Aorta (tissue), 5 donors: ENCODE data around the gene GPX2. TPM values are rescaled to one million over a fixed set of nuclear protein-coding genes. Genes with fewer than 3 reads are reported as not detected.

Source experiments
- ATAC-seq: fragments of 200-7000 bp; cut with Tn5 transposase; one replicate; pipeline ENCODE4 v1.9.1; 2022; ENCODE audit warnings: moderate library complexity; ENCODE audit not compliant: low FRiP score
- DNase-seq, 2 donors: peaks; one replicate each; pipeline ENCODE4 v3.0.0-alpha.2; 2020
- H3K27ac ChIP-seq, 2 donors: one replicate each; pipeline ENCODE4 v1.5.1; 2013; ENCODE audit warnings: low read length in 2 of 2, mild to moderate bottlenecking in 2 of 2, moderate library complexity in 2 of 2, control low read depth in 1 of 2, inconsistent platforms in 1 of 2, low read depth in 1 of 2
- H3K27me3 ChIP-seq, 2 donors: one replicate each; pipeline ENCODE4 v1.6.1; 2013; ENCODE audit warnings: control low read depth in 1 of 2, low read length in 1 of 2, mild to moderate bottlenecking in 1 of 2, moderate library complexity in 1 of 2; ENCODE audit not compliant: insufficient read depth in 2 of 2, control insufficient read depth in 1 of 2
- H3K36me3 ChIP-seq, 2 donors: one replicate each; pipeline ENCODE4 v1.6.1; 2013; ENCODE audit warnings: control low read depth in 1 of 2, low read length in 1 of 2, mild to moderate bottlenecking in 1 of 2; ENCODE audit not compliant: insufficient read depth in 2 of 2, control insufficient read depth in 1 of 2
- H3K4me1 ChIP-seq, 2 donors: one replicate each; pipeline ENCODE4 v1.6.1; 2013; ENCODE audit warnings: low read length in 2 of 2, control low read depth in 1 of 2, mild to moderate bottlenecking in 1 of 2, moderate library complexity in 1 of 2; ENCODE audit not compliant: insufficient read depth in 2 of 2, control insufficient read depth in 1 of 2
- H3K4me3 ChIP-seq, 2 donors: one replicate each; pipeline ENCODE4 v1.5.1; 2013; ENCODE audit warnings: low read length in 2 of 2, control low read depth in 1 of 2, mild to moderate bottlenecking in 1 of 2
- H3K9me3 ChIP-seq: one replicate; pipeline ENCODE4 v1.6.1; 2013; ENCODE audit warnings: mild to moderate bottlenecking, low read length; ENCODE audit not compliant: control insufficient read depth
- WGBS, 2 donors: extraction: QIAGEN DNeasy Blood & Tissue Kit; methylation state at CpG; one replicate each; pipeline ENCODE4 v1.1.7; 2013; 5-methylcytosine and 5-hydroxymethylcytosine counted together
- intact Hi-C, 2 donors: fragments of 100-400 bp; cut with DNase I; formaldehyde crosslinking; loops; one replicate each; pipeline versions ENCODE4 v1.14.2 to v1.15.0; 2022
- polyA plus RNA-seq, 2 donors: library from polyadenylated mRNA; stranded (reverse); fragments of 200-250 nt; gene quantifications; one replicate each; pipeline ENCODE4 v1.2.3, GENCODE V29; 2013
- total RNA-seq, 2 donors: library from RNA; stranded (reverse); fragmentation: NEBNext Ultra II Directional; extraction: Animal tissue kit (Norgen Biotek cat#: 25700); gene quantifications; one replicate each; pipeline ENCODE4 v1.2.1, GENCODE V29; 2021
- donor health status: healthy with polysubstance abuse.
- donor health status: Bipolar disorder and iron deficiency.
- donor health status: DM: no; HTN: no; CAD: no.
- donor health status: DM: no; HTN: no; CAD: no.
- donor health status: DM: yes; HTN: yes; CAD: no.

Gene GPX2
- total and polyA plus RNA-seq, 4 donors: 16.8 TPM; not detected in 3

DNA sequence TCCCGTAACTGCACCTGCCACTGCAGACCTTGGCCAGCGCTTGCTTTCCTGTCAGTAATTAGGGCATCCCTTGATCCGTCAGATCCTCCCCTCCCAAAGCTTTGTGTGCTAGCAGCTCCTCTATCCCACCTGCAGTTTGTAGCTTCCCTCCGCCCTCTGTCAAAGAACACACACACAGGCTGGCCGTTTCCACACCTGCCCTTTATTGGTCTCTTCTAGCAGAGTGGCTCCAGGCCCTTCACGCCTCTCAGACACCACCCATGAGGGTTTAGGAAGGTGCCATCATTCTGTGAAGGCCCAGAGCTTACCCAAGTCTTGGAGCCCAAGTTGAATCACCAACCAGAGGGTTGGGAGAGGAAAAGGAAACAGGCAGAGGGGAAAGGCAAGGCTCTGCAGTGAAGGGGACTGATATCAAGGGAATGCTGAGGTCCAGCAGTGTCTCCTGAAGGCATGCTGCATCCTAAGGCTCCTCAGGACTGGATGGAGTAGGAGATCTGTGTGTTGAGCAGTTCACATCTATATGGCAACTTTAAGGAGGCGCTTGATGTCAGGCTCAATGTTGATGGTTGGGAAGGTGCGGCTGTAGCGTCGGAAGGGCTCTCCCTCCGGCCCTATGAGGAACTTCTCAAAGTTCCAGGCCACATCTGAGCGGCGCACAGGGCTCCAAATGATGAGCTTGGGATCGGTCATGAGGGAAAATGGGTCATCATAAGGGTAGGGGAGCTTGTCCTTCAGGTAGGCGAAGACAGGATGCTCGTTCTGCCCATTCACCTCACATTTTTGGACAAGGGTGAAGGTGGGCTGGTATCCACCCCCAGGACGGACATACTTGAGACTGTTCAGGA lies 3.4 kb downstream of the GPX2 start:
- no peak overlapping the region for H3K27ac ChIP-seq
- DNase-seq (no peak), ATAC-seq (no peak)
- intact Hi-C loops: loop anchor here in 1 of 2 donors (5.0 kb wide), 2 partner anchors 37 to 137 kb away; no protein-coding TSS in a partner anchor
- H3K36me3 ChIP-seq: peaks cover 0 to 1% of the 10 kb centered on the region in 2 donors
- H3K4me3 ChIP-seq: no peak overlapping the region
- WGBS, 2 donors: 89 to 96% methylated on average over 17 of the region's 17 CpGs
- no peaks in the 10 kb centered on the region for H3K27me3 ChIP-seq
- H3K4me1 ChIP-seq: peaks cover 0 to 3% of the 10 kb centered on the region in 2 donors
- no peaks in the 10 kb centered on the region for H3K9me3 ChIP-seq

- Histone ChIP-seq H3K4me3 (no peak overlapping the region), H3K4me1 (peaks cover 0 to 5% of the 10 kb centered on the region in 2 donors), H3K27ac (no peak overlapping the region), H3K27me3 (no peaks in the 10 kb centered on the region), H3K9me3 (no peaks in the 10 kb centered on the region), H3K36me3 (peaks cover 0 to 1% of the 10 kb centered on the region in 2 donors)
- 44 to 48% methylated on average over 1 of the region's 1 CpG for WGBS, 2 donors
- intact Hi-C loops: loop anchor here in 1 of 2 donors (5.0 kb wide), 2 partner anchors 36 to 136 kb away; no protein-coding TSS in a partner anchor
- ATAC-seq: no peak
- DNase-seq: no peak
Measured at GRCh38 chr14:64937821-64938193, 4.7 kb downstream of the GPX2 start.

- DNase-seq (no peak), ATAC-seq (no peak)
- WGBS, 2 donors: 3 to 7% methylated on average over 1 of the region's 1 CpG
- Histone ChIP-seq H3K27ac (no peak overlapping the region), H3K4me1 (peaks cover 0 to 5% of the 10 kb centered on the region in 2 donors), H3K27me3 (no peaks in the 10 kb centered on the region), H3K36me3 (peaks cover 0 to 1% of the 10 kb centered on the region in 2 donors), H3K4me3 (no peak overlapping the region), H3K9me3 (no peaks in the 10 kb centered on the region)
- intact Hi-C loops: loop anchor here in 1 of 2 donors (5.0 kb wide), 2 partner anchors 35 to 135 kb away; no protein-coding TSS in a partner anchor
Measured at GRCh38 chr14:64937171-64937820, 5.2 kb downstream of the GPX2 start.

GRCh38 chr14:64935508-64935907 lies 7.0 kb downstream of the GPX2 start:
- Histone ChIP-seq H3K4me1 (peaks cover under 1 to 7% of the 10 kb centered on the region in 2 donors), H3K27me3 (no peaks in the 10 kb centered on the region), H3K27ac (no peak overlapping the region), H3K9me3 (no peaks in the 10 kb centered on the region), H3K4me3 (peak overlapping the region in 1 of 2 donors; percentile 26), H3K36me3 (no peaks in the 10 kb centered on the region)
- 28 to 29% methylated on average over 2 of the region's 2 CpGs for WGBS, 2 donors
- ATAC-seq (no peak), DNase-seq (no peak)
- intact Hi-C loops: loop anchor here in 1 of 2 donors (5.0 kb wide), 2 partner anchors 33 to 133 kb away; no protein-coding TSS in a partner anchor

DNA sequence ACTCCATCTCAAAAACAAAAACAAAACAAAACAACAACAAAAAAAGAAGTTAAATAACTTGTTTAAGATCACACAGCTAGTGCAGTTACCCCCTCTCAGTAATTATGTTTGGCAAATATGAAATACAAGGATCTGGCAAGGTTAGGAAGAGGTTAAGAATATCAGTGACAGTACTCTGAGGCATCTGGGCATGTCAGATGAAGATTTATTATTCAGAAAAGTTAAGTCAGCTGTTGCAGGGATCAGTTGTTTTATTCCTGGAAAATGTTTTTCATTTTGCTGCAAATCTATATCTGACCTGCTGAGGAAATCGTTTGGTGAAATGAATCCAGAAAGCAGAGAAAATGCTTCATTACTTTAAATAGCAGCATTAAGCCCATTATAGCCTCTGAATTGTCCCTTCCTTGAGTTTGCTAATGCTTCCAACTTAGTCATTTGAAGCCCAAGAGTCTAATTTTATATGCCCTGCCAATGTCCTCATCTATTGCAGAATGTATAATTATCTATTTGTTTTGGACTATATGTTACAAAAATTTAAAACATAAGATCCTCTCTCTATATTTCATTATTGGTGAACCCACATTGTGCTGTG lies 8.1 kb downstream of the GPX2 start:
- 4% methylated on average over 1 of the region's 1 CpG for WGBS, 2 donors
- intact Hi-C loops: no loop called here
- Histone ChIP-seq H3K4me3 (no peak overlapping the region), H3K9me3 (no peaks in the 10 kb centered on the region), H3K27me3 (no peaks in the 10 kb centered on the region), H3K27ac (no peak overlapping the region), H3K36me3 (no peaks in the 10 kb centered on the region), H3K4me1 (peaks cover 4 to 7% of the 10 kb centered on the region in 2 donors)
- ATAC-seq (no peak), DNase-seq (no peak)

DNA sequence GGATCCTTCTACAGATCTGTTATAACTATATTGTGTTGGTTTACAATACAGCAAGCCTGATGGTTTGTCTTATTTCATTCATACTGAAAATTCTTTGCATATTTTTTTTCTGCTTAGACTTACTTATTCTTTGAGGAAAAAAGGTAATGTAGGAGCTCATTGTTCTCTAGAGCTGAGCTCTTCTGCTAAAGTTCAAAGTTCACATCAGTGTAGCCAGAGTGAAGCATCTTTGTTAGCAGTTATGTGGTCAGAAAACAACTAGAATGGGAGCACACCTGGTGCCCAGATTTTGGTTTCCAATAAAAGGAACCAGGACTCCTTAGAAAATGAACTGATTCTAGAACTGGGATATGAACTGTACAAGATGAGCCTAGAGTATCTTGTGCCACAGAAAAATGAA lies 10.3 kb downstream of the GPX2 start:
- no peaks in the 10 kb centered on the region for H3K36me3 ChIP-seq
- no peak for DNase-seq
- intact Hi-C loops: no loop called here

GRCh38 chr14:64931123-64931522 lies 11.4 kb downstream of the GPX2 start:
- Histone ChIP-seq H3K9me3 (no peaks in the 10 kb centered on the region), H3K27me3 (no peaks in the 10 kb centered on the region), H3K4me3 (no peak overlapping the region), H3K4me1 (peaks cover 8 to 12% of the 10 kb centered on the region in 2 donors), H3K27ac (peak overlapping the region in 1 of 2 donors; percentile 37), H3K36me3 (no peaks in the 10 kb centered on the region)
- DNase-seq (no peak), ATAC-seq (no peak)
- 52 to 58% methylated on average over 2 of the region's 2 CpGs for WGBS, 2 donors
- intact Hi-C loops: no loop called here

More for the DNA sequence above, 10.3 kb downstream of the GPX2 start:
- H3K27me3 ChIP-seq: no peaks in the 10 kb centered on the region
- no peak for ATAC-seq
- H3K4me1 ChIP-seq: peaks cover 8 to 11% of the 10 kb centered on the region in 2 donors
- no peaks in the 10 kb centered on the region for H3K9me3 ChIP-seq
- no peak overlapping the region for H3K27ac ChIP-seq
- no peak overlapping the region for H3K4me3 ChIP-seq

DNA sequence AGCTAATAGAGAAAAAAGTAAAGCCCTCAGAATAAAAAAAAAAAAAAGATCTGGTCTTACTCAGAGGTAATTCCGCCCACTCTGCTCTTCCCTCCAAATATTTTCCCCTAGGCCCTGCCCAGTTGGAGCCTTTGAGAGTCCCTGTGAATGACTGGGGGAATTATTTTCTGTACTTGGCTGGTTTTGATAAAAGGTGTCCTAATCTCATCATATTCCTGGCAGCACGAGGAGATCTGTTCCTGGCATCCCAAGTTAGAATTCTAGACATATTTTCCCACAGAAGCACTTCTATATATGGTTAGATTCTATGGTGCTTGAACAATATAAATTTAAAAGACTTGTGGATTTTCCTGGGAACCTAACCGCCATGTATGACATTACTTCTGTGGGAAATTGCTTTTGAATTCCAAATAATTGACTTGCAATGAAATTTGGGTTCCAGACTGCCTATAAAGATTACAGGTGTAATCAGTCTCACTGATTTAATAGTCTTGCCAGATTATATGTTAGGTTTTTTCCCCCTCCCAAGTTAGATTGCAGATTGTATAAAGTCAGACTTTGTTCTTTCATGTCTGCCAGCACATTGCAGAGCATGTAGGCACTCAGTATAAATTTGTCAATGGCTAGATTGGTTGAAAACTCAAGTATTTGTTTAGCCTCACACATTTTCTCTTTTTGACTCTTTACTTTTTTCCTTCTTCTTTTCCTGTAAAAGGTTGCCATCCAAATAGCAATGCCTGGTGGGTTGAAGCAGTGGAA lies 12.3 kb downstream of the GPX2 start:
- no peaks in the 10 kb centered on the region for H3K9me3 ChIP-seq
- H3K36me3 ChIP-seq: no peaks in the 10 kb centered on the region
- no peaks in the 10 kb centered on the region for H3K27me3 ChIP-seq
- H3K27ac ChIP-seq: peak overlapping the region in 1 of 2 donors; percentile 69
- H3K4me3 ChIP-seq: peak overlapping the region in 1 of 2 donors; percentile 10
- peaks cover 8 to 12% of the 10 kb centered on the region in 2 donors for H3K4me1 ChIP-seq
- ATAC-seq (no peak), DNase-seq (no peak)
- WGBS, 2 donors: 15 to 20% methylated on average over 3 of the region's 3 CpGs
- intact Hi-C loops: no loop called here
